ENCODE measurements around the gene PAF1.

DNA sequence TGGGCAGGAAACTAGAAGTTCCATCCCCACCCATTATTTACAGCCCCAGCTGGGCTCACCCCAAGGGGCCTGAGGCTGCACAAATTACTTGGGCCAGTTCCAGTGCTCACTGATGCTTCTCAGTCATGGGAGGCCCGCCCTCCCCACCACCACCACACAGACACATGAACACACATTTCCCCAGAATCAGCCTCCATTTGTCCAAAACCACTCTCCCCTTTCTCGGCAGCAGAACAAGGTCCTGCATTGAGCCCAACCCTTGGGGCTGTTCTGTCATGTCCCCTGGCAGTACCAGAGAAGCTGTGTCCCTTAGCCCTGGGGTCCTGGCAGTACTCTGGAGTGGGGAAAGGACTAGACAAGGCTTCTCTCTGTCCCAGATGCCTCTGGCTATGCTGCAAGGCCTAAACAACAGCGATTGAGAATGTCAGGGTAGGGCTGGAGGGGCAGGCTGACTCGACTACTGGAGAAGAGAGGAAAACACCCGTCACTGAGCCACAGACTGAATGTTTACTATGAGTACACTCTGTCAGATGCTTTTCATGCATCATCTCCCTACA is 26.9 kb downstream of the PAF1 start:
- TF ChIP-seq CTCF (conservative IDR thresholded peaks at IDR 0.05; ENCODE audit: low read length) (no peak), EZH2phosphoT487 (IDR thresholded peaks at IDR 0.05; ENCODE audit: borderline replicate concordance, low read depth, low read length) (no peak)

Data from OCI-LY7 (cell line).